ENCODE data around the gene MRPL32.

The MRPL32 gene

DNA sequence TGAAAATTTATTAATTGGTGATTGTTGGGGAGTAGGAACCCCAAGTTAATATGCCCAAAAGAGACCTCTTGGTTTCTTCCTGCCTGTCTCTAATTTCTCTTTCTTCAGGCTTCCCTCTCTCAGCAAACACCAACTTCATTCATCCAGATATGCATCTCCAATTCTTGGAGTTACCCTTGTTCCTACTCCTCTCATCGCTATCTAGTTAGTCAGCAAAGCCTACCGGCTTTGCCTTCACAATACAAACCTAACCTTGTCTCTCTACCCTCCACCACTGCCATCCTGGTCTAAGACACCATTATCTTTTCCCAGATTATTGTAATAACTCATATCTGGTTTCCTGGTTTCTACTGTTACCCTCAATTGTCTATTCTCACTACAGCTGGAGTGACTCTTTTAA lies 47.9 kb downstream of the MRPL32 start:
- ATAC-seq = no peak
- no peak for TF ChIP-seq PPARA (CRISPR knock-in tag; IDR thresholded peaks at IDR 0.05; ENCODE audit: borderline replicate concordance)

DNA sequence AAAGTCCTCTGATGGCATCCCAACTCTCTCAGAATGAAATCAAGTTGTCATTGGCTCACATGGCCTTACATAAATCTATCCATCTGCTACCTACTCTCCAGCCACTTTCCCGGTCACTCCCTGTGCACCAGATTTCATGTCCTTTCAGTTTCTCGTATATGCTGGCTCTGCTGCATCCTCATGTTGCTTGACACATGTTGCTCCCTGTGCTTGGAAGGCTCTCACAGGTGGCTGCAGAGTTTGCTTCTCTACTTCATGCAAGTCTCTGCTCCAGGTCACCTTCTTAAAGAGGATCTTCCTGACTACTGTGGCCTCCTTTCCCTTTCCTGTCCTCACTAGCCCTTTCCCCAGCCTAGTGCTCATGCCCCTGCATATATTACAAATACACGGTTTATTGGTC lies 48.3 kb downstream of the MRPL32 start:
- no peak for ATAC-seq
- TF ChIP-seq, protein P1, sequence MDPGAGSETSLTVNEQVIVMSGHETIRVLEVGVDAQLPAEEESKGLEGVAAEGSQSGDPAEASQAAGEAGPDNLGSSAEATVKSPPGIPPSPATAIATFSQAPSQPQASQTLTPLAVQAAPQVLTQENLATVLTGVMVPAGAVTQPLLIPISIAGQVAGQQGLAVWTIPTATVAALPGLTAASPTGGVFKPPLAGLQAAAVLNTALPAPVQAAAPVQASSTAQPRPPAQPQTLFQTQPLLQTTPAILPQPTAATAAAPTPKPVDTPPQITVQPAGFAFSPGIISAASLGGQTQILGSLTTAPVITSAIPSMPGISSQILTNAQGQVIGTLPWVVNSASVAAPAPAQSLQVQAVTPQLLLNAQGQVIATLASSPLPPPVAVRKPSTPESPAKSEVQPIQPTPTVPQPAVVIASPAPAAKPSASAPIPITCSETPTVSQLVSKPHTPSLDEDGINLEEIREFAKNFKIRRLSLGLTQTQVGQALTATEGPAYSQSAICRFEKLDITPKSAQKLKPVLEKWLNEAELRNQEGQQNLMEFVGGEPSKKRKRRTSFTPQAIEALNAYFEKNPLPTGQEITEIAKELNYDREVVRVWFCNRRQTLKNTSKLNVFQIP (CRISPR knock-in tag; IDR thresholded peaks at IDR 0.05; ENCODE audit: borderline replicate concordance, low read depth) = no peak
- TF ChIP-seq ZFP30 (CRISPR knock-in tag; IDR thresholded peaks at IDR 0.05) = no peak
- TF ChIP-seq GLIS3 (CRISPR knock-in tag; IDR thresholded peaks at IDR 0.05) = no peak
- no peak for TF ChIP-seq PPARA (CRISPR knock-in tag; IDR thresholded peaks at IDR 0.05; ENCODE audit: borderline replicate concordance)
- no peak for TF ChIP-seq ZNF8 (CRISPR knock-in tag; IDR thresholded peaks at IDR 0.05)
- TF ChIP-seq OSR1 (CRISPR knock-in tag; IDR thresholded peaks at IDR 0.05) = no peak
- no peak for TF ChIP-seq SNAI2 (CRISPR knock-in tag; IDR thresholded peaks at IDR 0.05)
- TF ChIP-seq, protein P2, sequence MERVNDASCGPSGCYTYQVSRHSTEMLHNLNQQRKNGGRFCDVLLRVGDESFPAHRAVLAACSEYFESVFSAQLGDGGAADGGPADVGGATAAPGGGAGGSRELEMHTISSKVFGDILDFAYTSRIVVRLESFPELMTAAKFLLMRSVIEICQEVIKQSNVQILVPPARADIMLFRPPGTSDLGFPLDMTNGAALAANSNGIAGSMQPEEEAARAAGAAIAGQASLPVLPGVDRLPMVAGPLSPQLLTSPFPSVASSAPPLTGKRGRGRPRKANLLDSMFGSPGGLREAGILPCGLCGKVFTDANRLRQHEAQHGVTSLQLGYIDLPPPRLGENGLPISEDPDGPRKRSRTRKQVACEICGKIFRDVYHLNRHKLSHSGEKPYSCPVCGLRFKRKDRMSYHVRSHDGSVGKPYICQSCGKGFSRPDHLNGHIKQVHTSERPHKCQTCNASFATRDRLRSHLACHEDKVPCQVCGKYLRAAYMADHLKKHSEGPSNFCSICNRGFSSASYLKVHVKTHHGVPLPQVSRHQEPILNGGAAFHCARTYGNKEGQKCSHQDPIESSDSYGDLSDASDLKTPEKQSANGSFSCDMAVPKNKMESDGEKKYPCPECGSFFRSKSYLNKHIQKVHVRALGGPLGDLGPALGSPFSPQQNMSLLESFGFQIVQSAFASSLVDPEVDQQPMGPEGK (CRISPR knock-in tag; IDR thresholded peaks at IDR 0.05; ENCODE audit: borderline replicate concordance) = no peak
- TF ChIP-seq ESRRG (CRISPR knock-in tag; IDR thresholded peaks at IDR 0.05) = no peak
- no peak for TF ChIP-seq TOX (CRISPR knock-in tag; IDR thresholded peaks at IDR 0.05; ENCODE audit: borderline replicate concordance)
- no peak for TF ChIP-seq CSDC2 (CRISPR knock-in tag; IDR thresholded peaks at IDR 0.05)

DNA sequence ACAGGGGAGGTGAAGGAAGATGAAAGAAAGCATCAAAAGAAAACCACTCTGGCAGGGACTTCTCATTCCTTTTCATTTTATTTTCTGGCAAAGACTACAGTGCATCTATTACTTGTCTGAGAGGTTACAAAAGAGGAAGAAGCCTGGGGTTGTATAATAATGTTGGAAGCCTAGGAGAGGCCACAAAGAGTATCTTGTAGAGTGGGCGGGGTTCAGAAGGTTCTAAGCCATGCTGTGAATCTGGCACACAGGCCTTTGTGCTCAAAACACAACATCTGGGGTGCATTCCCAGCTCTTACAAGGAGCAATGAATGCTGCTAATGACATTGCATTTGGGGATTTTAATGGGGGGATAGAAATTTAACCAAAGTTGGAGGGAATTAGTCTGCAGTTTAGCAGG lies 49.4 kb downstream of the MRPL32 start:
- TF ChIP-seq ZFP30 (CRISPR knock-in tag; IDR thresholded peaks at IDR 0.05) (no peak), CSDC2 (CRISPR knock-in tag; IDR thresholded peaks at IDR 0.05) (no peak), ARNTL (CRISPR knock-in tag; IDR thresholded peaks at IDR 0.05; ENCODE audit: borderline replicate concordance, low read depth) (no peak), TCF4 (CRISPR knock-in tag; IDR thresholded peaks at IDR 0.05; ENCODE audit: borderline replicate concordance) (no peak), ZNF8 (CRISPR knock-in tag; IDR thresholded peaks at IDR 0.05) (no peak), OSR1 (CRISPR knock-in tag; IDR thresholded peaks at IDR 0.05) (no peak), GLIS3 (CRISPR knock-in tag; IDR thresholded peaks at IDR 0.05) (no peak), ZNF565 (CRISPR knock-in tag; conservative IDR thresholded peaks at IDR 0.05; ENCODE audit: low read depth) (no peak), PPARA (CRISPR knock-in tag; IDR thresholded peaks at IDR 0.05; ENCODE audit: borderline replicate concordance) (no peak), RARB (CRISPR knock-in tag; IDR thresholded peaks at IDR 0.05) (no peak), ZC3H10 (CRISPR knock-in tag; IDR thresholded peaks at IDR 0.05) (no peak), ISL1 (CRISPR knock-in tag; IDR thresholded peaks at IDR 0.05) (no peak), SNAI2 (CRISPR knock-in tag; IDR thresholded peaks at IDR 0.05) (no peak), TOX (CRISPR knock-in tag; IDR thresholded peaks at IDR 0.05; ENCODE audit: borderline replicate concordance) (no peak), ZNF70 (CRISPR knock-in tag; IDR thresholded peaks at IDR 0.05) (no peak)
- TF ChIP-seq, protein P3, sequence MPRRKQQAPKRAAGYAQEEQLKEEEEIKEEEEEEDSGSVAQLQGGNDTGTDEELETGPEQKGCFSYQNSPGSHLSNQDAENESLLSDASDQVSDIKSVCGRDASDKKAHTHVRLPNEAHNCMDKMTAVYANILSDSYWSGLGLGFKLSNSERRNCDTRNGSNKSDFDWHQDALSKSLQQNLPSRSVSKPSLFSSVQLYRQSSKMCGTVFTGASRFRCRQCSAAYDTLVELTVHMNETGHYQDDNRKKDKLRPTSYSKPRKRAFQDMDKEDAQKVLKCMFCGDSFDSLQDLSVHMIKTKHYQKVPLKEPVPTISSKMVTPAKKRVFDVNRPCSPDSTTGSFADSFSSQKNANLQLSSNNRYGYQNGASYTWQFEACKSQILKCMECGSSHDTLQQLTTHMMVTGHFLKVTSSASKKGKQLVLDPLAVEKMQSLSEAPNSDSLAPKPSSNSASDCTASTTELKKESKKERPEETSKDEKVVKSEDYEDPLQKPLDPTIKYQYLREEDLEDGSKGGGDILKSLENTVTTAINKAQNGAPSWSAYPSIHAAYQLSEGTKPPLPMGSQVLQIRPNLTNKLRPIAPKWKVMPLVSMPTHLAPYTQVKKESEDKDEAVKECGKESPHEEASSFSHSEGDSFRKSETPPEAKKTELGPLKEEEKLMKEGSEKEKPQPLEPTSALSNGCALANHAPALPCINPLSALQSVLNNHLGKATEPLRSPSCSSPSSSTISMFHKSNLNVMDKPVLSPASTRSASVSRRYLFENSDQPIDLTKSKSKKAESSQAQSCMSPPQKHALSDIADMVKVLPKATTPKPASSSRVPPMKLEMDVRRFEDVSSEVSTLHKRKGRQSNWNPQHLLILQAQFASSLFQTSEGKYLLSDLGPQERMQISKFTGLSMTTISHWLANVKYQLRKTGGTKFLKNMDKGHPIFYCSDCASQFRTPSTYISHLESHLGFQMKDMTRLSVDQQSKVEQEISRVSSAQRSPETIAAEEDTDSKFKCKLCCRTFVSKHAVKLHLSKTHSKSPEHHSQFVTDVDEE (CRISPR knock-in tag; IDR thresholded peaks at IDR 0.05) = no peak
- TF ChIP-seq, protein P4, sequence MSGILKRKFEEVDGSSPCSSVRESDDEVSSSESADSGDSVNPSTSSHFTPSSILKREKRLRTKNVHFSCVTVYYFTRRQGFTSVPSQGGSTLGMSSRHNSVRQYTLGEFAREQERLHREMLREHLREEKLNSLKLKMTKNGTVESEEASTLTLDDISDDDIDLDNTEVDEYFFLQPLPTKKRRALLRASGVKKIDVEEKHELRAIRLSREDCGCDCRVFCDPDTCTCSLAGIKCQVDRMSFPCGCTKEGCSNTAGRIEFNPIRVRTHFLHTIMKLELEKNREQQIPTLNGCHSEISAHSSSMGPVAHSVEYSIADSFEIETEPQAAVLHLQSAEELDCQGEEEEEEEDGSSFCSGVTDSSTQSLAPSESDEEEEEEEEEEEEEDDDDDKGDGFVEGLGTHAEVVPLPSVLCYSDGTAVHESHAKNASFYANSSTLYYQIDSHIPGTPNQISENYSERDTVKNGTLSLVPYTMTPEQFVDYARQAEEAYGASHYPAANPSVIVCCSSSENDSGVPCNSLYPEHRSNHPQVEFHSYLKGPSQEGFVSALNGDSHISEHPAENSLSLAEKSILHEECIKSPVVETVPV (CRISPR knock-in tag; IDR thresholded peaks at IDR 0.05) = no peak
- ATAC-seq = no peak

DNA sequence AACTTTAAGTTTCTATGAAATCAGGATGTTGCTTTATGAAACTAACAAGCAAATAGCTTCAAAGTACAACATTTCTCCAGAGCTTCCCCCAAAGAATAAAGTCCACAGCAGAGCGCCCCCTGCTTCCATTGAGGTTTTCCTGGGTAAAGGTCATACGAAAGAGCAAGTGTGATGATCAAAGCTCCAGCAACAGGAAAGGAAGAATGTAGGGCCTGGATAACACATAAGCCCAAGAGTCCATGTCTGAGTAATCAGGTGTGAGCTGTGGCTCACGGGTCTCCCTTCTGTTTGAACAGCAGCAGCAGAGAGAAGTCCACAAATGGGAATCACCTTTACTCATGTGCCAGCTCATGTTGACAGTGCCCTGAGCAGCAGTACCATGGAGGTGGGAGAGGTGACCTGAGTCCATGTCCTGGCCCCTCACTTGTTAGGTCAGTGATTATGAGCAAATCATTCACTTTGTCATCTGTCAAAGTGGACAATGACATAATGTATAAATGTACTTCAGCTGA lies 50.5 kb downstream of the MRPL32 start:
- no peak for ATAC-seq
- TF ChIP-seq GLIS3 (CRISPR knock-in tag; IDR thresholded peaks at IDR 0.05) (no peak), ZNF565 (CRISPR knock-in tag; conservative IDR thresholded peaks at IDR 0.05; ENCODE audit: low read depth) (no peak), BACH2 (CRISPR knock-in tag; IDR thresholded peaks at IDR 0.05; ENCODE audit: borderline replicate concordance) (no peak), TOX (CRISPR knock-in tag; IDR thresholded peaks at IDR 0.05; ENCODE audit: borderline replicate concordance) (no peak), ZNF70 (CRISPR knock-in tag; IDR thresholded peaks at IDR 0.05) (no peak), RARB (CRISPR knock-in tag; IDR thresholded peaks at IDR 0.05) (no peak), PPARA (CRISPR knock-in tag; IDR thresholded peaks at IDR 0.05; ENCODE audit: borderline replicate concordance) (no peak), SNAI2 (CRISPR knock-in tag; IDR thresholded peaks at IDR 0.05) (no peak)
- TF ChIP-seq, protein P4 (CRISPR knock-in tag; IDR thresholded peaks at IDR 0.05) = no peak
- TF ChIP-seq, protein P5, sequence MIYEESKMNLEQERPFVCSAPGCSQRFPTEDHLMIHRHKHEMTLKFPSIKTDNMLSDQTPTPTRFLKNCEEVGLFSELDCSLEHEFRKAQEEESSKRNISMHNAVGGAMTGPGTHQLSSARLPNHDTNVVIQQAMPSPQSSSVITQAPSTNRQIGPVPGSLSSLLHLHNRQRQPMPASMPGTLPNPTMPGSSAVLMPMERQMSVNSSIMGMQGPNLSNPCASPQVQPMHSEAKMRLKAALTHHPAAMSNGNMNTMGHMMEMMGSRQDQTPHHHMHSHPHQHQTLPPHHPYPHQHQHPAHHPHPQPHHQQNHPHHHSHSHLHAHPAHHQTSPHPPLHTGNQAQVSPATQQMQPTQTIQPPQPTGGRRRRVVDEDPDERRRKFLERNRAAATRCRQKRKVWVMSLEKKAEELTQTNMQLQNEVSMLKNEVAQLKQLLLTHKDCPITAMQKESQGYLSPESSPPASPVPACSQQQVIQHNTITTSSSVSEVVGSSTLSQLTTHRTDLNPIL (CRISPR knock-in tag; IDR thresholded peaks at IDR 0.05; ENCODE audit: low read depth) = no peak
